ENCODE measurements around the gene C1QA.

DNA sequence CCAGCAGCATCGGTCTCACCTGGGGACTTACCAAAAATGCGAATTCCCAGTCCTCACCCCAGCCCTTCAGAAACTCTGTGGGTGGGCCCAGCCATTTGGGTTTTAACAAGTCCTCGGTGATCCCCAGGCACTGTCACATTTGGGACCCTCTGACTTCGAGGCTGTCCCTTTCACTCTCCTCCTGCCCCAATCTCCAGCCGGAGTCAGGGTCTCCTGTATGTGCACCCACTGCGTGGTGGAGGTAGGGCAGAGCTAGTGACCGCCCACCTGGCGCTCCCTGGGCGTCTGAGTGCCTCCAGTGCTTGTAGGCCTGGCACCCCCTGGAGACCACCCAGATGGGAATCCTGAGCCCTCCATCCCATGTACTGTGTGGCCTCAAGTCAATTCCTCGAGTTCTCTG is 42.0 kb upstream of the C1QA start:
- TF ChIP-seq CTCF (IDR thresholded peaks at IDR 0.05; ENCODE audit: borderline replicate concordance, extremely low read depth, low read length, poor library complexity, severe bottlenecking) (no peak), EZH2 (IDR thresholded peaks at IDR 0.05; ENCODE audit: borderline replicate concordance, low read depth, low read length, severe bottlenecking) (no peak)
